ENCODE measurements around the gene ADISSP. TPM values are rescaled to one million over a fixed set of nuclear protein-coding genes. Genes with fewer than 3 reads are reported as not detected.
A peak's percentile ranks its signal among the peaks of the same experiment; 100 is the strongest.

The ADISSP gene
- total and polyA plus RNA-seq, 2 of the 13 experiments (the other 11 are each of a cell fraction or from before 2014, with no cell fraction given): 38.3 to 90.6 TPM

DNA sequence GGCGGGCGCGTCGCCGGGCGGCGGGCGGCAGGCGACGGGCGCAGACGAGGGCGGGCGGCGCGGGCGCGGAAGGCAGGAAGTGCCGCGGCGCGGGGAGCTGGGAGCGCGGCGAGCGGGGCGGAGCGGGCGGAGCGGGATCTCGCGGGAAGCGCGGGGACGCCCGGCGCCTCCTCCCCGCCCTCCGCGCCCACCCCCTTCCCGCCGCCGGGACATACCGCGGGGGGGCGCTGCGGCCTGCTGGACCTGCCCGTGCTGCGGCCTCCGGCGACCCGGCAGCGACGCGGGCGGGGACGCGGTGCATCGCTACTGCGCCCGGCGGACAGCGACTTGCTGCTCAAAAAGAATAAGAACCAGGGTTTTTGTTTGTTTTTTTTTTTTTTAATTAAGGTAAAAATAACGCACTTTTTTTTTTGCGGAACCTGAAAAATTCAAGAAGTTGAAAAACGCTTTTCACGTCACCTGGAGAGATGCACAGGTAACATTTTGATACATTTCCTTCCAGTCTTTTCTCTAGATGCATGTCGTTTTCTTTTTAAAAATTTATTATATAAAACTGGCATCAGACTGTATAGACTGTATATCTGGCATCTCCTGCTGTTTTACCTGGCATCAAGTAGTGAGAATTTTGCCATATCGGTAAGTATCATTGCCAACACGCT, 19.2 kb upstream of the ADISSP start, which contains the start of gene CENPB (continued):
- TF ChIP-seq HBP1 (CRISPR knock-in tag; IDR thresholded peaks at IDR 0.05; ENCODE audit: low read depth) (0 out of 2 replicates have a peak, but pooled peaks have one; percentile 71), RXRA (CRISPR knock-in tag; IDR thresholded peaks at IDR 0.05) (no peak; the same call in 1 of the 2 replicates), AHR (CRISPR knock-in tag; IDR thresholded peaks at IDR 0.05) (peak; percentile 73; the same call in 1 of the 2 replicates), IRF2 (CRISPR knock-in tag; IDR thresholded peaks at IDR 0.05) (peak; percentile 67; the same call in 1 of the 2 replicates), ZNF674 (CRISPR knock-in tag; IDR thresholded peaks at IDR 0.05; ENCODE audit: low read depth) (no peak), ZBTB20 (CRISPR knock-in tag; IDR thresholded peaks at IDR 0.05; ENCODE audit: borderline replicate concordance, low read depth) (no peak), HIC2 (CRISPR knock-in tag; IDR thresholded peaks at IDR 0.05; ENCODE audit: low read depth) (no peak), ZNF780A (CRISPR knock-in tag; IDR thresholded peaks at IDR 0.05) (no peak), BCL3 (CRISPR knock-in tag; IDR thresholded peaks at IDR 0.05) (0 out of 2 replicates have a peak, but pooled peaks have one; percentile 60), TARDBP (CRISPR knock-in tag; IDR thresholded peaks at IDR 0.05) (0 out of 2 replicates have a peak, but pooled peaks have one; percentile 26), MLXIP (CRISPR knock-in tag; IDR thresholded peaks at IDR 0.05; ENCODE audit: borderline replicate concordance) (no peak), TAF1 (CRISPR knock-in tag; IDR thresholded peaks at IDR 0.05) (no peak), RBFOX2 (IDR thresholded peaks at IDR 0.05; ENCODE audit: low read depth, low read length) (peak; percentile 75), ZNF567 (CRISPR knock-in tag; IDR thresholded peaks at IDR 0.05; ENCODE audit: borderline replicate concordance) (no peak), TBX2 (CRISPR knock-in tag; IDR thresholded peaks at IDR 0.05; ENCODE audit: borderline replicate concordance) (no peak), KAT8 (CRISPR knock-in tag; IDR thresholded peaks at IDR 0.05) (peak; percentile 64), ZNF670 (CRISPR knock-in tag; IDR thresholded peaks at IDR 0.05; ENCODE audit: borderline replicate concordance) (no peak)
- TF ChIP-seq, protein P1, sequence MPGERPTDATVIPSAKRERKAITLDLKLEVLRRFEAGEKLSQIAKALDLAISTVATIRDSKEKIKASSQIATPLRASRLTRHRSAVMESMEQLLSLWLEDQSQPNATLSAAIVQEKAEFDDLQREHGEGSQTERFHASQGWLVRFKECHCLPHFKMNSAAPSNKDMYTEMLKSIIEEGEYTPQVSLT (CRISPR knock-in tag; IDR thresholded peaks at IDR 0.05; ENCODE audit: borderline replicate concordance, low read depth): no peak
- TF ChIP-seq, protein P2, sequence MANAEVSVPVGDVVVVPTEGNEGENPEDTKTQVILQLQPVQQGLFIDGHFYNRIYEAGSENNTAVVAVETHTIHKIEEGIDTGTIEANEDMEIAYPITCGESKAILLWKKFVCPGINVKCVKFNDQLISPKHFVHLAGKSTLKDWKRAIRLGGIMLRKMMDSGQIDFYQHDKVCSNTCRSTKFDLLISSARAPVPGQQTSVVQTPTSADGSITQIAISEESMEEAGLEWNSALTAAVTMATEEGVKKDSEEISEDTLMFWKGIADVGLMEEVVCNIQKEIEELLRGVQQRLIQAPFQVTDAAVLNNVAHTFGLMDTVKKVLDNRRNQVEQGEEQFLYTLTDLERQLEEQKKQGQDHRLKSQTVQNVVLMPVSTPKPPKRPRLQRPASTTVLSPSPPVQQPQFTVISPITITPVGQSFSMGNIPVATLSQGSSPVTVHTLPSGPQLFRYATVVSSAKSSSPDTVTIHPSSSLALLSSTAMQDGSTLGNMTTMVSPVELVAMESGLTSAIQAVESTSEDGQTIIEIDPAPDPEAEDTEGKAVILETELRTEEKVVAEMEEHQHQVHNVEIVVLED (CRISPR knock-in tag; IDR thresholded peaks at IDR 0.05; ENCODE audit: borderline replicate concordance): peak; percentile 62; the same call in 1 of the 2 replicates

Measured in HepG2 (cell line).